AG10803 (cell line): ENCODE data around the gene PPP1R2B.
"Not testable (repeated sequence)": the region's sequence is repeated elsewhere in the genome, so short reads cannot be mapped to it uniquely, and the experiment has no call there.

ENCODE experiments used
- DNase-seq: peaks from one replicate; pipeline ENCODE4 v3.0.0; 2010; ENCODE audit warnings: low read depth
- H3K4me3 ChIP-seq: 2 replicates; pipeline ENCODE4 v1.5.1; 2011; ENCODE audit warnings: mild to moderate bottlenecking, low read length, control low read depth
- CTCF ChIP-seq: conservative IDR thresholded peaks from 2 replicates; pipeline ENCODE4 v1.5.1; 2011; ENCODE audit warnings: mild to moderate bottlenecking, low read length, control low read depth, inconsistent platforms

The PPP1R2B gene

GRCh38 chr5:156835905-156836304, 14.2 kb upstream of the PPP1R2B start:
- no peak for DNase-seq
- H3K4me3 ChIP-seq: no peak overlapping the region
- TF ChIP-seq CTCF: peak; percentile 25

- H3K4me3 ChIP-seq: no peak overlapping the region
- peak; percentile 19 for DNase-seq
- TF ChIP-seq CTCF: no peak
These were observed 13.2 kb upstream of the PPP1R2B start for GRCh38 chr5:156836846-156837245.

- no peak overlapping the region for H3K4me3 ChIP-seq
- no peak for TF ChIP-seq CTCF
- DNase-seq: no peak
These were observed 11.1 kb upstream of the PPP1R2B start for GRCh38 chr5:156838961-156839360.

GRCh38 chr5:156841737-156842136, 8.4 kb upstream of the PPP1R2B start:
- H3K4me3 ChIP-seq: no peak overlapping the region
- TF ChIP-seq CTCF: no peak
- no peak for DNase-seq

- DNase-seq: no peak
- no peak overlapping the region for H3K4me3 ChIP-seq
- no peak for TF ChIP-seq CTCF
These were observed 3.2 kb upstream of the PPP1R2B start for GRCh38 chr5:156846914-156847313.

DNA sequence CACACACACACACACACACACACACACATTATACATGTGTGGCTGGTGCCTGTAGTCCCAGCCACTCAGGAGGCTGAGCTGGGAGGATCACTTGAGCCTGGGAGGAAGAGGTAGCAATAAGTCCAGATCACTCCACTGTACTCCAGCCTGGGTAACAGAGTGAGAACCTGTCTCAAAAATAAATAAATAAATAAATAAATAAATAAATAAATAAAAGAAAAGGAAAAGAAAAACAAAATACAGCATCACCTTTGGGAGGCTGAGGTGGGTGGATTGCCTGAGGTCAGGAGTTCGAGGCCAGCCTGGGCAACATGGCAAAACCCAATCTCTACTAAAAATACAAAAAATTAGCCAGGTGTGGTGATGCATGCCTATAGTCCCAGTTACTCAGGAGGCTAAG, 1.6 kb upstream of the PPP1R2B start:
- not testable (repeated sequence) for DNase-seq, H3K4me3 ChIP-seq

DNA sequence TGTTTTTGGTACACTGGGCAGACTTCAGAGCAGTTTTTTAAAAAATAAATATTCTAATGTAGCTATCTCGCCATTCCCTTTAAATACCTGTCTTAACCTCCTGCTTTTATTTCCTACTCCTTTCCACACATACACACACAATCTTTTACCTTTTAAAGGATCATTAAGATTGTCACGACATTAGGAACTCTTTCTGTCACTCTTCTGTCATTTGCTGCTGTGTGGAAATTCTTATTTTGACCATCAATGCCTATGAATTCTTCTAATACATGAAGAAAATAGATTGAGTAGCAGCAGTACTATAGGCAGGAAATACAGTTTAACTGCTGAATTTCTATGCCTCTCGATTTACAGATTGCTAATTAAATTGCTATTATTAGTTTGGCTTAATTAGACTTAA, 1.8 kb downstream of the PPP1R2B start:
- H3K4me3 ChIP-seq: no peak overlapping the region
- no peak for DNase-seq
- TF ChIP-seq CTCF: no peak

- H3K4me3 ChIP-seq: not testable (repeated sequence)
These were observed 3.0 kb downstream of the PPP1R2B start for GRCh38 chr5:156853055-156853454.

More at GRCh38 chr5:156853055-156853454, 3.0 kb downstream of the PPP1R2B start:
- not testable (repeated sequence) for DNase-seq
